HG02852 (cell line): Measurements from ENCODE around the gene SIK1.
"Not testable (repeated sequence)": the region's sequence is repeated elsewhere in the genome, so short reads cannot be mapped to it uniquely, and the experiment has no call there.

ENCODE experiments used
- ATAC-seq: cut with Tn5 transposase; IDR thresholded peaks from one replicate; pipeline ENCODE4 v1.9.1; 2021; ENCODE audit warnings: mild to moderate bottlenecking, moderate library complexity; ENCODE audit not compliant: unreplicated experiment

Gene SIK1

GRCh38 chr21:43398000-43398399, 28.9 kb downstream of the SIK1 start:
- not testable (repeated sequence) for ATAC-seq

- ATAC-seq = not testable (repeated sequence)
These were observed 29.5 kb downstream of the SIK1 start for GRCh38 chr21:43397439-43397808.

- not testable (repeated sequence) for ATAC-seq
These were observed 30.0 kb downstream of the SIK1 start for GRCh38 chr21:43396788-43397438.

DNA sequence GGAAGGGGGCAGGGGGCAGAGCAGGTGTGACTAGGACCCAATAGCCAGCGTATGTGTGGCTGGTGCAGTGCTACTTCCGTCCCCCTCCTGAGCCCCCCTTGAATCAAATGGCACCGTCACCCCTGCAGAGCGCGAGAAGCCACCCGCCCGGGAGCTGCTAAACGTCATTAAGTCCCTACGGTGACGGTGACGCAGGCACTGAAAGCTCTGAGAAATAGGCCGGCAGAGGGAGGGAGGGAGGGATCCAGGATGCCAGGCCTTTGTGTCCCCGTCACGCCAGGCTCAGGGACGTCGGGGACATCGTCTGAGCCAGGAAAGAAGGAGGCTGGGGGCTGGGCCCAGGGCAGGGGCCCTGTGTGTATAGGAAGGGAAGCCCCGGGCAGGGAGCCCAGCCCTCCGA, 43.6 kb downstream of the SIK1 start:
- ATAC-seq = not testable (repeated sequence)

DNA sequence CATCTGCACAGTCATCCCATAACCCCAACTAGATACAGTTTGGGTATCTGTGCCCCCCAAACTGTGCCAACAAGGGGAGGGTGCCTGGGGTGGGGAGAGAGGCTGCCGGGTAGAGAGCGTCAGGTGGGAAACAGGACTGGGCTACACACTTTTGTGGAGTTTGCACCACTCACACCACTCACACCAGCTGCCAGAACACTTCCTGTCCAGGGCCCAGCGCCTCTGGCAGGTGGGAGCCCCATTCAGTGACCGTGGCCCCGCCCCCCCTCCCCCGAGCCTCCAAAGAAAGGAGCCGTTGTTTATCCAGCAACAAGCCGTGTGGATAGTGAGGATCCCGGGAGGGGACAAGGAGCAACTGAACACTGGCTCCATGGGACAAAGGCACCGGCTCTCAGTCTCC, 44.0 kb downstream of the SIK1 start:
- ATAC-seq = not testable (repeated sequence)

DNA sequence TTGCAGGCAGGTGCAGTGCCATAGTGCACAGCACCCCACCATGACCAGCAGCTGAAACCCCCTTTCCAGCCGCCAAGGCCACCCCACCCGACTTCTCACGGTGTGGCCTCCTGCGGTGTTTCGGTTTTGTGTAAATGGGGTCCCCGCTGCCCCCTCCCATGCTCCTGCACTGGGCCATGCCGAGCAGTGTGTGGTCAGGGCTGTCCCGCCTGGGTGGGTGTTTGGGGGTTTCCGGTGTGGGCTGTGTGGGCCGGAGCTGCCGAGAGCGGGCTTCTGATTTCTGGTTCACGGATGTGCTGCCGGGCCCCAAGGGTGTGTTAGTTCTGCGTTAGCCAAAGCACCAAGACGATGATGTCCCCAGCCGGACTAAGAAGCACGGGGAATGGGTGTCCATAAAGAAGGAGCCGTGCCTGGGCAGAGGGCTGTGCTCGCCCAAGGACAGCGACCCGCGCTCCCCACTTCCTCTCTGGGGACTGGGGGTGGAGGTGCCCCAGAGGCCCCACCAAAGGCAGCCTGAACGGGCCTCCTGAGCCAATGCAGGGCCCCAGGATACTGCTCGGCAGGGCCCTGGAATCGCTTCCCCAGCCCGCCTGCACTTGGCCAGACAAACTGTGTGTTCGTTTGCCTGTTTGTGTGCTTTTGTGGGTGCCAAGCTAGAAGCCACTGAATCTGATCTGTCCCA, 45.9 kb downstream of the SIK1 start:
- ATAC-seq = not testable (repeated sequence)

- not testable (repeated sequence) for ATAC-seq
These were observed 46.6 kb downstream of the SIK1 start for GRCh38 chr21:43380337-43380736.

- ATAC-seq = not testable (repeated sequence)
These were observed 47.3 kb downstream of the SIK1 start for GRCh38 chr21:43379626-43380122.

GRCh38 chr21:43376478-43376882, 50.5 kb downstream of the SIK1 start:
- no peak for ATAC-seq

DNA sequence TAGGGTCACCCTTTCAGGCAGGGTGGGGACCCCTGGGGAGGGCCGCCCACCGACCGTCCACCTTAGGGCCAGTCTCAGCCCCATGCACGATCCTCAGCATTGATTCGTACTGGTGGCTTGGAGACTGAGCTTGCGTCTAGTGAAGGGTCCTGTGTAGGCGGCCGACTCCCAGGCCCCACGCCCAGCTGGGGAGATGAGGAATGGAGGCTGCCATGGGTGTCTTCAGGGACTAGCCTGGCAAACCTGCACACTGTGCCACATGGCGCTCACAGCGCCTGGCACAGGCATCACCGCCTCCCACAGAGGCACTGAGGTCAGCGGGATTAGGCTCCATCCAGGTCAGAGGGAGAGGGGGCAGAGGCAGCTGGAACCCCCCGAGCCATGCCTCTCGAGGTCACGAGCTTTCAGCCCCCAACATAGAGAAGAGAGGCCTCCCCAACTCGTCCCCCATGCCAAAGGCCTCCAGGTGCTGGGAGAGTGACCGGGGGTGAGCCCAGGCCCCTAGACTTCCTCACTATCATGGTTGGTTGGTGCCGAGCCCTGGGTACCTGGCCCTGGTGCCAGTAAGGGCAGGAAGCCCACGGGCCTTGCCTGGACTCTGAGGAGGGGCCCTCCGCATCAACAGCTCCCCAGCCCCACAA, 51.0 kb downstream of the SIK1 start:
- no peak for ATAC-seq

GRCh38 chr21:43375006-43375836, 51.7 kb downstream of the SIK1 start:
- no peak for ATAC-seq

DNA sequence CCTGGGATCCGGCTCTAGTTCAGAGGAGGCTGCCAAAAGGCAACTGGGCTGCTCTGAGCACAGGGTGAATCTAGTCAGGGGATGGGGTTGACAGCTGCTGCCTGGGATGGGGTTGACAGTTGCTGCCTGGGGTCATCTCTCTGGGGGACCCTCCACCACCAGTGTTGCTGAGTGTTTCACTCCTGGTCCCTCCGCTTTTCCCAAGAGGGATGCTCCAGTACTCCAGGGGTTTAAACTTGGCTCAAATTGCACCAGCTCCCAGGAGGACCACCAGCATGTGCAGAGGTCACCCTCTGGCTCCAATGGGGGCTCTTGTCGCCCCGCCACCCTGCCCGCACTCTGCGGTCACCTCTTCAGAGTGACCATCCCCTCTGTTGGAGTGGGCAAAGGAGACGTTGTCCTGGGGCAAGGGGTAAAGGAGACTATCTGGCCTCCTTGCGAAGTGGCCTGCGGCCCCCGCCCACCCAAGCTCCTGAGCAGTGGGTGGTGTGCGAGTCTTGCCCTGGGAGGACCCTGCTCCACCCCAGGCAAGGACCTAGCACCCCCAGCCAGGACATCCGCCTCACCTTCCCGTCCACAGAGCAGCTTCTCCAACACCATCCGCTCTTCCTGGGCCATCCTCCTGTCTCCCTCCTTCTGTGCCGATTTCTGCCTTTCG, 52.6 kb downstream of the SIK1 start:
- no peak for ATAC-seq

GRCh38 chr21:43373362-43374227, 53.3 kb downstream of the SIK1 start:
- ATAC-seq = no peak

DNA sequence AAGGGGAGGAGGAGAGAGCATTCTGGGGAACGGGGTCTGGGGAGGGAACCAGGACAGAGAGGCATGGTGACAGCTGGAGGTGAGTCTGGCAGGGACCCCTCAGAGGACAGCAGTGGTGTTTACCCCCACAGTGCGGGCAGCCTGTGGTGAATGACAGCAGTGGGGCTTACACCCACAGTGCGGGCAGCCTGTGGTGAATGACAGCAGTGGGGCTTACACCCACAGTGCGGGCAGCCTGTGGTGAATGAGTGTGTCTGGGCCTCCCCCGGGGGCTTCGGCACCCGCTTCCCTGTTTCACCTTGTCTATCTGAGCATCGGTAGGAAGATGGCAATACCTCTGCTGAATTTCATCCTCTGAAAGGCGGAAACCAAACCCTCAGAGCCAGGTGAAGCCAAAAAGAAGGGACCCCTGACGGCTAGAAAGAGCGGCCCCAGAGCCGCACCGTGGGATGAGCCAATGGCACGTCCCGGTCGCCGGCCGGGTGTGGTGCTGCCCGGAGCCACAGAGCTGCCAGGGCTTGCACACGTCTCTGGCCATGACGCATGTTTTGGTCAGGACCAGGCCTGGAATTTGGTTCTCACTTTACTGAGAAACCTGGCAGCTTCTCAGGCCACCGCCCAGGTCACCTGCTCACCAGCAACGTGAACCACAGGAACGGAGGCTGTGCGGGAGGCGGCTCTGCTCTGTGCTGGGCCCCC, 54.1 kb downstream of the SIK1 start:
- ATAC-seq = no peak

DNA sequence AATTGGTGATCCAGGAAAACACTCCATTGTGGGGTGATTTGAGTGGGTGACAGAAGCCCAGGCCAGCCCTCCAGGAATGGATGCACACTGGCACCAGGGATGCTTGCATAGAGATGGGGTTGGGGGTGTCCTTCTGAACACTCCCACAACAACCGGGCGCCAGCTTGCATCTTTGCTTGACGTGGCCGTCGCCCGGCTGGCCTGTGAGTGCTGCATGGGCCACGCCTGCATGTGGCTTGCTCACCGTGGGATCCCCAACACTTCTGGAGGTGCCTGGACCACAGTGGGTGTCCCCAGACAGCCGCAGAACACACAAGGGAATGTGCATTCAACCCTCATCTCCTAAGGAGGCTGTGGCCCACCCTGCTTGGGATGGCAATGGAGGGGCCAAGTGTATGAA, 55.1 kb downstream of the SIK1 start:
- no peak for ATAC-seq

GRCh38 chr21:43370888-43371570, 55.9 kb downstream of the SIK1 start:
- ATAC-seq = no peak

DNA sequence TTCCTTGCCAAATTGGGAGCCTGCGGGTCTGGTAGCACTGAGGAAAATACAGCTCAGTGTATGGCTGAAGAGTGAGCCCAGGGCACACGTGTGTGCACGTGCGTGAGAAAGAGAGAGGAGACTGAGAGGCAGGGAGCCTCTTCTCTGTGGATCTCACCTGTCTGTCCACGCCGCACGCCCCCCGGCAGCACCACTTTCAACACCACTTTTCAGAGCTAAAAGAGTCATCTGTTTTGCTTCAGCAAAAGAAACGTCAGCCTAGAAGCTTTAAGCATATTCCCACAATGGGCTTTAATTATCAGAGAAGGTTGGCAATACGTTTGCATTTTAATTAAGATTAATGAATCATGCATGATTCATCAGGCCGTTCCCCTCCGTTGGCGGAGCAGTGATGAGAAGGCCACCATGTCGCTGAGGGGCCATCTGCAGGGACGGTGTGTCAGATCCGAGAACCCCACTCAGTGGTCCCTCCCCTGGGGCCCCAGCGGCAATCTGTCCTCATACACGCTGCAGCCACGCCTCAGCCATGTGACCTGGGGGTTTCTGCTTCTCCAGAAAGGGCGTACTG, 56.8 kb downstream of the SIK1 start:
- no peak for ATAC-seq

DNA sequence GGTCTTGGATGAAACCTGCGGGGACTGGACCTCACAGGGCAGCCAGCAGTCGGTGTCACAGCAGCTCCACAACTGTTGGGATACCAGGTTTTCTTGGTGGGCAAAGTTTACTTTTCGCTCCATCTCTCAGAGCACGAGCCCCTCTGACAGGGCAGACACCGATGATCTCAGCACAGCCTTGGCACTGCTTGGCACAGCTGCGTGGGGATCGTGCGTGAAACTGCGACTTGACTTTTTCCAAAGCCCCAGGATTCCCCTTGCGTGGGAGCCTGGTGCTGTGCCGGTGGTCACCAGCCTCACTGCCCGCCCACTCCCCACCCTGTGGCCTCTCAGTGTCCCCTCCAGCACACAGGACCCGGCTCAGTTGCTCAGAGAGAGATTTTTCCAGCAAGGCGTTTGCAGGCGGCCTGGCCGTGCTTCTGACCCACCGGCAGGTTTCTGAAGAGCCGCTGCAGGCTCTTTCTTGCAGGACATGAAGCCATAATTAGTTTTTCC, 57.3 kb downstream of the SIK1 start:
- no peak for ATAC-seq
